D721Med (cell line): Measurements from ENCODE around the gene RAB2B.
A peak's percentile ranks its signal among the peaks of the same experiment; 100 is the strongest.

Experiments used
- DNase-seq: peaks from one replicate; pipeline ENCODE4 v3.0.0; 2011; ENCODE audit warnings: low spot score; ENCODE audit not compliant: insufficient read length
- FAIRE-seq: peaks from 2 replicates; lab custom pipeline; 2011; peaks lifted over from hg19 to GRCh38; lab: Jason Lieb, UNC
- CTCF ChIP-seq: IDR thresholded peaks from 2 replicates; pipeline ENCODE4 v1.5.1; 2012; ENCODE audit warnings: mild to moderate bottlenecking, control low read depth; ENCODE audit not compliant: insufficient read depth; ENCODE audit errors: missing control alignments

Gene RAB2B

DNA sequence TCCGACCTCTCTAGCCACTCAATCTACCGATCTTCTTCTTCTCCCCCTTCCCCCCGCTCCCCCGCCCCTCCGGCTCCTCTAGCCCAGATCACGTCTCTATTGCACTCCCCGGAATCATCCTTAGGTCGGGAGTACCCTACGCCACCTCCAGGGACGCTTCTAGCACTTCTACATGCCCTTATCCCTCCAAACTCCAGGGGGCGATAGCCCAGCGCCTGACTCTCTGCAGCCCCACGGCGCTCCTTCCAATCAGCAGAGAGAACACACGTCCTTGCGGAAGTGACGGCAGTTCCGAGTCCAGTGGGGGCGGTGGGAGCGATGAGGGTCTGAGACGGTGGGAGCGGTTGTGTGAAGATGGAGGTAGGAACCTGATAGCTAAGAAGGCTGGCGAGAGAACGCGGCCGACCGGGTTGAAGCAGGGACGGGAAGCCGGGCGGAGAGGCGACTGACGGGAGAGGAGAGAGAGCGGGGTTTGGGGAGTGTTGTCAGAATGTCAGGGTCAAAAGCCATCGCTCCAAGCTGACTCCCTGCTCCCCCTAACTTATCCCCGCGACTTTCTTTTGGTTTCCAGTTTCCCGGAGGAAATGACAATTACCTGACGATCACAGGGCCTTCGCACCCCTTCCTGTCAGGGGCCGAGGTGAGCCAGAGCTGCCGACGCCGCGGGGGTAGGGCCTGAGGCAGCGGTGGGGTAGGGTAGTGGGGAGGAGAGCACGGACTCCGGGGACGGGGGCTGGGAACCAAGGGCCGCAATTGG lies at the start of gene RAB2B, which contains the start of gene TOX4:
Gene RAB2B (minus strand): TSS at position 35 of the 757 bp plus-strand sequence. CDS start 87 bp downstream, outside the sequence.
Gene TOX4 (plus strand): TSS at position 271 of the 757 bp plus-strand sequence. CDS start 84 bp downstream, at position 355.
- DNase-seq (peak; percentile 51), FAIRE-seq (no peak)
- peak; percentile 97 for TF ChIP-seq CTCF

GRCh38 chr14:21525962-21526671 lies 49.4 kb upstream of the RAB2B start, which contains the start of gene SALL2:
SALL2 (minus strand) TSS chr14:21526346; CDS start chr14:21526127, 219 bp downstream.
- peak; percentile 52 for DNase-seq
- TF ChIP-seq CTCF, result no peak
- FAIRE-seq, result no peak

DNA sequence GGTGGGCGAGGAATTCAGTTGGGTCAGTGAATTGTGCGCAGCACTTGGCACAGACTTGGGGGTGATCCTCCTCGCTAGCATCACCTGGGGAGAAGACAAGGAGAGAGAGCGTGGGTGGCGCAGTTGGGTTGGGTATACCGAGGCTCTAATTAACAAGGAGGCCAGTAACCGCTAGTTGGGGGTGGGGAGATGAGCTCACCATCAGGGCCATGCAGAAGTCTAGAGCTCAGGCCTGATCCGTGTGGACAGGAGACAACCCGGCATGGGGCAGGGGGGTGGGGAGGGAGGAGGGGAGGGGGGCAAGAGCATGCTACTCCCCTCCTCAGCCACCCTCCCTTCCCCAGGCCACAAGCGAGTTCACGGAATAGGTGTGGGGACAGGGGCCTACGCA lies 48.8 kb upstream of the RAB2B start:
- no peak for TF ChIP-seq CTCF
- FAIRE-seq (no peak), DNase-seq (no peak)

GRCh38 chr14:21524575-21525490 lies 48.1 kb upstream of the RAB2B start:
- no peak for TF ChIP-seq CTCF
- DNase-seq (no peak), FAIRE-seq (no peak)

DNA sequence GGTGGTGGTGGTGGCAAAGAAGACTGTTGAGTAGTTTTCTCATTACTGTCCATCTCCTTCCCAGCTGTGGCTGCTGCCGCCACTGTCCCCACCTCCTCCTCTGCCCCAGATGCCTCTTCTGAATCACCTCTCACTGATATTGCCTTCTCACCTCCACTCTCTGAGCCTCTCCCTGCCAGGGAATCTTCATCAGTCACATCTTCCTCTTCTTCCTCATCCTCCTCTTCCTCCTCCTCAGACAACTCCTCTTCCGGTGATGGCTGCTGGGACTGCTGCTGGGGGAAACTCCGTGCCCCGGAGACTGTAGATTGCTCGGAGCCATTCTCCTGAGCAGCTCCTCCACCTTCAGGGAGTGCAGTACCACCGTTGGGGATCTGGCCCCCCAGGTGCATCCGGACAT lies 46.4 kb upstream of the RAB2B start:
- no peak for DNase-seq
- FAIRE-seq, result no peak
- no peak for TF ChIP-seq CTCF

- no peak for FAIRE-seq
- DNase-seq, result no peak
These were observed 44.7 kb upstream of the RAB2B start for GRCh38 chr14:21521501-21521900.

More at GRCh38 chr14:21521501-21521900, 44.7 kb upstream of the RAB2B start:
- TF ChIP-seq CTCF, result no peak
